Mesenchymal stem cell (in vitro differentiated cells and primary cell): Measurements from ENCODE around the gene IGSF9B.

Experiments used
- DNase-seq: peaks from one replicate; pipeline ENCODE4 v3.0.0-alpha.2; 2013
- H2AFZ ChIP-seq: one replicate; pipeline ENCODE4 v1.6.1; 2013; ENCODE audit warnings: low read depth, mild to moderate bottlenecking, control low read depth, inconsistent platforms, low read length, moderate library complexity
- H2AK5ac ChIP-seq: 2 replicates; pipeline ENCODE4 v1.6.1; 2013; ENCODE audit warnings: low read length, moderate library complexity, mild to moderate bottlenecking, inconsistent platforms; ENCODE audit not compliant: severe bottlenecking
- H2BK120ac ChIP-seq: one replicate; pipeline ENCODE4 v1.6.1; 2013; ENCODE audit warnings: low read depth, mild to moderate bottlenecking, inconsistent platforms, low read length, moderate library complexity
- H2BK12ac ChIP-seq, 2 experiments: one replicate each; pipeline ENCODE4 v1.6.1; 2013; ENCODE audit warnings: inconsistent platforms in 2 of 2, low read length in 2 of 2, mild to moderate bottlenecking in 2 of 2, moderate library complexity in 2 of 2, control low read depth in 1 of 2
- H2BK15ac ChIP-seq: one replicate; pipeline ENCODE4 v1.6.1; 2013; ENCODE audit warnings: mild to moderate bottlenecking, low read depth, inconsistent platforms; ENCODE audit not compliant: poor library complexity, severe bottlenecking
- H2BK5ac ChIP-seq: 2 replicates; pipeline ENCODE4 v1.6.1; 2013; ENCODE audit warnings: low read depth, mild to moderate bottlenecking, low read length, control low read depth, inconsistent platforms; ENCODE audit not compliant: poor library complexity, severe bottlenecking
- H3K14ac ChIP-seq, 2 experiments: one replicate each; pipeline ENCODE4 v1.6.1; 2013; ENCODE audit warnings: inconsistent platforms in 2 of 2, low read length in 2 of 2, control low read depth in 1 of 2, mild to moderate bottlenecking in 1 of 2, moderate library complexity in 1 of 2
- H3K18ac ChIP-seq, 2 experiments: one replicate each; pipeline ENCODE4 v1.6.1; 2013; ENCODE audit warnings: inconsistent platforms in 2 of 2, low read length in 2 of 2, control low read depth in 1 of 2, low read depth in 1 of 2, mild to moderate bottlenecking in 1 of 2
- H3K23ac ChIP-seq, 2 experiments: one replicate each; pipeline ENCODE4 v1.6.1; 2013; ENCODE audit warnings: inconsistent platforms in 2 of 2, low read length in 2 of 2, mild to moderate bottlenecking in 2 of 2, moderate library complexity in 2 of 2, control low read depth in 1 of 2
- H3K27ac ChIP-seq: 2 replicates; pipeline ENCODE4 v1.5.1; 2013; ENCODE audit warnings: mild to moderate bottlenecking, moderate library complexity, low read length, control low read depth, inconsistent platforms; ENCODE audit not compliant: poor library complexity, severe bottlenecking
- H3K27me3 ChIP-seq, 2 experiments: 2 replicates each; pipeline versions ENCODE4 v1.6.1 to v1.7.0; 2013; ENCODE audit warnings: low read length in 2 of 2, mild to moderate bottlenecking in 2 of 2, moderate library complexity in 2 of 2, control low read depth in 1 of 2, inconsistent platforms in 1 of 2; ENCODE audit not compliant: control insufficient read depth in 1 of 2, insufficient read depth in 1 of 2
- H3K36me3 ChIP-seq, 2 experiments: 2 replicates each; pipeline versions ENCODE4 v1.6.1 to v1.7.0; 2013; ENCODE audit warnings: low read length in 2 of 2, control low read depth in 1 of 2, inconsistent platforms in 1 of 2, low read depth in 1 of 2, mild to moderate bottlenecking in 1 of 2; ENCODE audit not compliant: insufficient read depth in 2 of 2, control insufficient read depth in 1 of 2
- H3K4ac ChIP-seq, 2 experiments: one replicate each; pipeline ENCODE4 v1.6.1; 2013; ENCODE audit warnings: inconsistent platforms in 2 of 2, low read length in 2 of 2, mild to moderate bottlenecking in 2 of 2, moderate library complexity in 2 of 2, control low read depth in 1 of 2, low read depth in 1 of 2
- H3K4me1 ChIP-seq: 2 replicates; pipeline ENCODE4 v1.6.1; 2013; ENCODE audit warnings: low read depth, low read length, control low read depth; ENCODE audit not compliant: control insufficient read depth, insufficient read depth
- H3K4me2 ChIP-seq: 2 replicates; pipeline ENCODE4 v1.6.1; 2013; ENCODE audit warnings: low read length, mild to moderate bottlenecking, inconsistent platforms; ENCODE audit not compliant: poor library complexity, severe bottlenecking
- H3K4me3 ChIP-seq, 2 experiments: 2 replicates each; pipeline versions ENCODE4 v1.5.1 to v1.7.0; 2013; ENCODE audit warnings: low read length in 2 of 2, mild to moderate bottlenecking in 2 of 2, control low read depth in 1 of 2, low read depth in 1 of 2; ENCODE audit not compliant: insufficient read depth in 1 of 2
- H3K79me1 ChIP-seq: replicated peaks from 2 replicates; pipeline ENCODE4 v1.6.1; 2013; ENCODE audit warnings: mild to moderate bottlenecking, control low read depth, low read length, inconsistent platforms; ENCODE audit not compliant: poor library complexity, severe bottlenecking
- H3K9ac ChIP-seq: 2 replicates; pipeline ENCODE4 v1.7.0; 2013; ENCODE audit warnings: mild to moderate bottlenecking, low read length, moderate library complexity
- H3K9me3 ChIP-seq: 2 replicates; pipeline ENCODE4 v1.7.0; 2013; ENCODE audit warnings: mild to moderate bottlenecking, low read length; ENCODE audit not compliant: control insufficient read depth
- H4K8ac ChIP-seq: one replicate; pipeline ENCODE4 v1.6.1; 2013; ENCODE audit warnings: inconsistent platforms, mild to moderate bottlenecking, low read length, moderate library complexity
- H4K91ac ChIP-seq: one replicate; pipeline ENCODE4 v1.6.1; 2013; ENCODE audit warnings: mild to moderate bottlenecking, low read length, inconsistent platforms
- WGBS: methylation state at CpG from one replicate; pipeline ENCODE4 v1.1.7; 2013; ENCODE audit warnings: mixed read lengths; 5-methylcytosine and 5-hydroxymethylcytosine counted together

IGSF9B gene

DNA sequence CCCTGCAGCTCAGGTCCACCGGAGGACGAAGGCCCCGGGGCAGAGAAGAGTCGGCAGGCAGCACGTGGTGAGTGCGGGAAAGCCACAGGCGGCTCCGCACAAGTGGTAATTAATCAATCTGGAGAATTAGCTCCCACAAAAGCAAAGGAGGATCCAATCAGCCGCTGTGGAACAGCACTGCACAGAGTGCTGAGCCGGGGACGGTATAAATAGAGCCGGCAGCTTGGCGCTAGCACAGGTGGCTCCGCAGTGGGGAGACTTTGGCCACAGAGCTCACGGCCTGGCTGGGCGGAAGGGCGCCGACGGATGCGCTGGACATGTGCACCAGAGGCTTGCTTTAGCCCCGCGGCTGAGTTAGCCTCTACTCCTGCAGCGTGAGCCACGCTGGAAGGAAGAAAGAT, 48.9 kb downstream of the IGSF9B start:
- Histone ChIP-seq H3K4me3 (no peak overlapping the region), H3K4me2 (no peak overlapping the region), H3K27me3 (peaks cover 0 to 9% of the 10 kb centered on the region in 2 experiments), H3K23ac (no peak overlapping the region), H2BK5ac (no peak overlapping the region), H3K18ac (no peak overlapping the region), H2BK15ac (no peak overlapping the region), H3K36me3 (no peaks in the 10 kb centered on the region), H3K9ac (no peak overlapping the region), H3K27ac (no peak overlapping the region), H2AK5ac (no peak overlapping the region), H4K8ac (no peak overlapping the region), H2BK12ac (no peak overlapping the region), H2BK120ac (no peak overlapping the region), H3K4me1 (no peaks in the 10 kb centered on the region), H2AFZ (no peak overlapping the region), H3K14ac (no peak overlapping the region), H3K9me3 (no peaks in the 10 kb centered on the region), H3K4ac (no peak overlapping the region), H3K79me1 (no peaks in the 10 kb centered on the region), H4K91ac (no peak overlapping the region)
- 94% methylated on average over 24 of the region's 24 CpGs for WGBS
- no peak for DNase-seq

GRCh38 chr11:133907216-133907615, 49.6 kb downstream of the IGSF9B start:
- no peak overlapping the region for H3K14ac ChIP-seq
- no peak overlapping the region for H3K4me2 ChIP-seq
- 90% methylated on average over 9 of the region's 9 CpGs for WGBS
- no peaks in the 10 kb centered on the region for H3K79me1 ChIP-seq
- no peak overlapping the region for H4K91ac ChIP-seq
- DNase-seq = no peak
- no peak overlapping the region for H3K9ac ChIP-seq
- no peak overlapping the region for H2AFZ ChIP-seq
- H3K4ac ChIP-seq = no peak overlapping the region
- no peaks in the 10 kb centered on the region for H3K36me3 ChIP-seq
- no peak overlapping the region for H2AK5ac ChIP-seq
- H4K8ac ChIP-seq = no peak overlapping the region
- no peak overlapping the region for H2BK5ac ChIP-seq
- H3K27ac ChIP-seq = no peak overlapping the region
- no peak overlapping the region for H3K23ac ChIP-seq
- no peaks in the 10 kb centered on the region for H3K9me3 ChIP-seq
- no peak overlapping the region for H2BK120ac ChIP-seq
- H3K4me1 ChIP-seq = no peaks in the 10 kb centered on the region
- H3K18ac ChIP-seq = no peak overlapping the region
- H2BK15ac ChIP-seq = no peak overlapping the region
- no peak overlapping the region for H3K4me3 ChIP-seq
- no peak overlapping the region for H2BK12ac ChIP-seq
- H3K27me3 ChIP-seq = peaks cover 0 to 3% of the 10 kb centered on the region in 2 experiments

DNA sequence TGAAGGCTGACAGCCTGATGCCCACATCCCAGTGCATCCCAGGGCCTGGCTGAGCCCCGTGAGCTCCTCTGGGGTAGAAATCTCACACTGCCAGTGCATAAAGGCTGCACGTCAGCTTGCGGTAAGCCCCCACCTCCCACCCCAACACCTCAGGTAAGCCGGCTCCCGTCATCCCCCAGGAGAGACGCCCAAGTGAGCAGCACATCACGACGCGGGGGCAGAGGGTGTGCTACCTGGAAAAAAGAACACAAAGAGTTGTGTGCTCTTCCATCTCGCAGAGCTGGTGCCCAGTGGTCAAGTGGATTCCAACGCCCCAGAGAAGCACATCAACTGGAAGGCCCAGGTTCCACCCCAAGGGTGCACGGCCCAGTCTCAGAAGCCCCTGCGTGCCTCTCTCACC, 50.0 kb downstream of the IGSF9B start:
- Histone ChIP-seq H4K8ac (no peak overlapping the region), H3K23ac (no peak overlapping the region), H3K4me1 (no peaks in the 10 kb centered on the region), H3K18ac (no peak overlapping the region), H3K79me1 (no peaks in the 10 kb centered on the region), H2BK120ac (no peak overlapping the region), H3K4ac (no peak overlapping the region), H2BK15ac (no peak overlapping the region), H3K9ac (no peak overlapping the region), H3K27ac (no peak overlapping the region), H2AK5ac (no peak overlapping the region), H3K36me3 (no peaks in the 10 kb centered on the region), H2BK5ac (no peak overlapping the region), H2BK12ac (no peak overlapping the region), H3K9me3 (no peaks in the 10 kb centered on the region), H3K4me3 (no peak overlapping the region), H3K14ac (no peak overlapping the region), H3K4me2 (no peak overlapping the region), H4K91ac (no peak overlapping the region), H3K27me3 (no peaks in the 10 kb centered on the region), H2AFZ (no peak overlapping the region)
- DNase-seq = no peak
- WGBS = 90% methylated on average over 13 of the region's 13 CpGs

DNA sequence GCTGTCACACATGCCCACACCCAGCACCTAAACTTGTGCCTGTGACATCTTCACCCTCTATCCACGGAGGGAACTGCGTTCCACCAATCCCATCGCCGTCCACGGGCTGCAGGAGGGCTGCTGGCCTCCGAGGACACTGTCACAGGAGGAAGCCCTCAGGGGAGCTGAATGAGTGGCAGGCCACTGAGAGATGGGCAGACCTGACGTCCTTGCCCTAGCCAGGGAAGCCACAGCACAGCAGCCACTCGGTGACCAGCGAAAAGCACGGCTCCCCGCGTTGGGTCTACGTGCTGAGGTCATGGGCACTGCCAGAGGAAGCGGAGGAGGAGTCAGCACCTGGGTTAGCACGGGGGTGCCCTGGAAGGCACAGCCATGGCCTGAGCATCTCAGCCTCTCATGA, 50.5 kb downstream of the IGSF9B start:
- peak overlapping the region; percentile 10 for H4K91ac ChIP-seq
- no peak overlapping the region for H3K14ac ChIP-seq
- H3K18ac ChIP-seq = no peak overlapping the region
- H2BK5ac ChIP-seq = no peak overlapping the region
- H2AFZ ChIP-seq = no peak overlapping the region
- H3K27me3 ChIP-seq = no peaks in the 10 kb centered on the region
- H2AK5ac ChIP-seq = no peak overlapping the region
- no peak overlapping the region for H3K4ac ChIP-seq
- no peak overlapping the region for H3K27ac ChIP-seq
- H3K4me3 ChIP-seq = no peak overlapping the region
- H3K4me1 ChIP-seq = no peaks in the 10 kb centered on the region
- no peaks in the 10 kb centered on the region for H3K79me1 ChIP-seq
- no peaks in the 10 kb centered on the region for H3K36me3 ChIP-seq
- 82% methylated on average over 15 of the region's 15 CpGs for WGBS
- no peak overlapping the region for H2BK15ac ChIP-seq
- H3K4me2 ChIP-seq = no peak overlapping the region
- no peak overlapping the region for H3K9ac ChIP-seq
- no peak for DNase-seq
- no peak overlapping the region for H4K8ac ChIP-seq
- no peak overlapping the region for H3K23ac ChIP-seq
- H2BK120ac ChIP-seq = no peak overlapping the region
- no peaks in the 10 kb centered on the region for H3K9me3 ChIP-seq
- no peak overlapping the region for H2BK12ac ChIP-seq
